ENCODE results near the gene SPAG5. TPM values are rescaled to one million over a fixed set of nuclear protein-coding genes. Genes with fewer than 3 reads are reported as not detected.

SPAG5 gene
- total and polyA plus RNA-seq, 2 experiments from 2014 or later: 20.5 to 27.0 TPM

- in situ Hi-C loops (cut with MboI): no loop called here
- H4K20me1 ChIP-seq (ENCODE audit: insufficient read depth): no peaks in the 10 kb centered on the region
- no peaks in the 10 kb centered on the region for H3K4me1 ChIP-seq (ENCODE audit: insufficient read depth)
- H3K4me2 ChIP-seq (ENCODE audit: unreplicated experiment): no peak overlapping the region
- H3K4me3 ChIP-seq: no peak overlapping the region
- 0 out of 2 replicates have a peak, but pooled peaks cover 6% of the 10 kb centered on the region for H3K36me3 ChIP-seq (ENCODE audit: low read depth)
- no peak overlapping the region for H3K9ac ChIP-seq
- DNase-seq: no peak
- H3K27me3 ChIP-seq (replicated peaks; ENCODE audit: insufficient read depth): no peaks in the 10 kb centered on the region
- no peak overlapping the region for H2AFZ ChIP-seq
- TF ChIP-seq EZH2phosphoT487 (IDR thresholded peaks at IDR 0.05; ENCODE audit: insufficient read depth, low read depth): no peak
- TF ChIP-seq EZH2 (IDR thresholded peaks at IDR 0.05; ENCODE audit: insufficient read depth, poor library complexity, severe bottlenecking): no peak
- peaks cover 14% of the 10 kb centered on the region; the same call in 1 of the 2 replicates for H3K79me2 ChIP-seq (ENCODE audit: insufficient read depth)
- H3K9me2 ChIP-seq (ENCODE audit: insufficient read depth): no peaks in the 10 kb centered on the region
- no peaks in the 10 kb centered on the region for H3F3A ChIP-seq (ENCODE audit: insufficient read depth)
- WGBS, 2 experiments (ENCODE audit: low coverage in 1 of 2, low lambda C conversion rate in 2 of 2, missing lambda C conversion rate in 2 of 2): 94 to 97% methylated on average over 6 of the region's 6 CpGs
- no peaks in the 10 kb centered on the region for H3K9me3 ChIP-seq (ENCODE audit: low read depth)
- no peak overlapping the region for H3K27ac ChIP-seq
Measured at GRCh38 chr17:28554565-28554964, 44.3 kb downstream of the SPAG5 start.

- H3K79me2 ChIP-seq (ENCODE audit: insufficient read depth): peaks cover 14% of the 10 kb centered on the region; the same call in 1 of the 2 replicates
- no peaks in the 10 kb centered on the region for H4K20me1 ChIP-seq (ENCODE audit: insufficient read depth)
- WGBS, 2 experiments (ENCODE audit: low coverage in 1 of 2, low lambda C conversion rate in 2 of 2, missing lambda C conversion rate in 2 of 2): 87 to 91% methylated on average over 5 of the region's 5 CpGs
- no peak overlapping the region for H3K27ac ChIP-seq
- H3K4me2 ChIP-seq (ENCODE audit: unreplicated experiment): peak overlapping the region; percentile 54
- in situ Hi-C loops (cut with MboI): no loop called here
- DNase-seq: no peak
- H3K4me3 ChIP-seq: peak overlapping the region; percentile 76
- H3K27me3 ChIP-seq (replicated peaks; ENCODE audit: insufficient read depth): no peaks in the 10 kb centered on the region
- H3K9me3 ChIP-seq (ENCODE audit: low read depth): no peaks in the 10 kb centered on the region
- no peak overlapping the region for H3K9ac ChIP-seq
- no peaks in the 10 kb centered on the region for H3F3A ChIP-seq (ENCODE audit: insufficient read depth)
- H3K9me2 ChIP-seq (ENCODE audit: insufficient read depth): no peaks in the 10 kb centered on the region
- H3K36me3 ChIP-seq (ENCODE audit: low read depth): no peaks in the 10 kb centered on the region
- no peaks in the 10 kb centered on the region for H3K4me1 ChIP-seq (ENCODE audit: insufficient read depth)
- TF ChIP-seq EZH2 (IDR thresholded peaks at IDR 0.05; ENCODE audit: insufficient read depth, poor library complexity, severe bottlenecking): no peak
- TF ChIP-seq EZH2phosphoT487 (IDR thresholded peaks at IDR 0.05; ENCODE audit: insufficient read depth, low read depth): no peak
- H2AFZ ChIP-seq: peak overlapping the region; percentile 43; the same call in 1 of the 2 replicates
Measured at GRCh38 chr17:28553000-28553505, 45.8 kb downstream of the SPAG5 start.

- DNase-seq: peak; percentile 92
- H3K4me1 ChIP-seq (ENCODE audit: insufficient read depth): no peaks in the 10 kb centered on the region
- no peaks in the 10 kb centered on the region for H3F3A ChIP-seq (ENCODE audit: insufficient read depth)
- TF ChIP-seq EZH2 (IDR thresholded peaks at IDR 0.05; ENCODE audit: insufficient read depth, poor library complexity, severe bottlenecking) (no peak), EZH2phosphoT487 (IDR thresholded peaks at IDR 0.05; ENCODE audit: insufficient read depth, low read depth) (no peak)
- H4K20me1 ChIP-seq (ENCODE audit: insufficient read depth): no peaks in the 10 kb centered on the region
- H3K9me3 ChIP-seq (ENCODE audit: low read depth): no peaks in the 10 kb centered on the region
- in situ Hi-C loops (cut with MboI): no loop called here
- H2AFZ ChIP-seq: peak within 1 kb of the TSS; percentile 70
- H3K79me2 ChIP-seq (ENCODE audit: insufficient read depth): peaks cover 14% of the 10 kb centered on the region; the same call in 1 of the 2 replicates
- peak within 1 kb of the TSS; percentile 78 for H3K9ac ChIP-seq
- peak within 1 kb of the TSS; percentile 97 for H3K4me2 ChIP-seq (ENCODE audit: unreplicated experiment)
- peak within 1 kb of the TSS; percentile 76 for H3K4me3 ChIP-seq
- no peaks in the 10 kb centered on the region for H3K9me2 ChIP-seq (ENCODE audit: insufficient read depth)
- no peak within 1 kb of the TSS for H3K27ac ChIP-seq
- H3K27me3 ChIP-seq (replicated peaks; ENCODE audit: insufficient read depth): no peaks in the 10 kb centered on the region
- H3K36me3 ChIP-seq (ENCODE audit: low read depth): no peaks in the 10 kb centered on the region
- 1 to 2% methylated on average over 25 to 42 of the region's 67 CpGs for WGBS, 2 experiments (ENCODE audit: low coverage in 1 of 2, low lambda C conversion rate in 2 of 2, missing lambda C conversion rate in 2 of 2)
Measured at GRCh38 chr17:28552176-28552999, 46.4 kb downstream of the SPAG5 start, which contains the start of gene UNC119. Gene UNC119 (minus strand): TSS chr17:28552624. CDS start chr17:28552557, 67 bp downstream.

GRCh38 chr17:28551421-28552175, 47.2 kb downstream of the SPAG5 start:
- H3K9me3 ChIP-seq (ENCODE audit: low read depth): no peaks in the 10 kb centered on the region
- H3K79me2 ChIP-seq (ENCODE audit: insufficient read depth): peaks cover 14% of the 10 kb centered on the region; the same call in 1 of the 2 replicates
- H3K4me1 ChIP-seq (ENCODE audit: insufficient read depth): no peaks in the 10 kb centered on the region
- peak overlapping the region; percentile 97 for H3K4me2 ChIP-seq (ENCODE audit: unreplicated experiment)
- H3K36me3 ChIP-seq (ENCODE audit: low read depth): no peaks in the 10 kb centered on the region
- H3K4me3 ChIP-seq: peak overlapping the region; percentile 76
- peak overlapping the region; percentile 78 for H3K9ac ChIP-seq
- H3K27ac ChIP-seq: no peak overlapping the region
- no peak for TF ChIP-seq EZH2phosphoT487 (IDR thresholded peaks at IDR 0.05; ENCODE audit: insufficient read depth, low read depth)
- TF ChIP-seq EZH2 (IDR thresholded peaks at IDR 0.05; ENCODE audit: insufficient read depth, poor library complexity, severe bottlenecking): no peak
- H4K20me1 ChIP-seq (ENCODE audit: insufficient read depth): no peaks in the 10 kb centered on the region
- in situ Hi-C loops (cut with MboI): no loop called here
- peak; percentile 62 for DNase-seq
- H3K9me2 ChIP-seq (ENCODE audit: insufficient read depth): no peaks in the 10 kb centered on the region
- no peaks in the 10 kb centered on the region for H3F3A ChIP-seq (ENCODE audit: insufficient read depth)
- no peaks in the 10 kb centered on the region for H3K27me3 ChIP-seq (replicated peaks; ENCODE audit: insufficient read depth)
- 13 to 15% methylated on average over 10 of the region's 10 CpGs for WGBS, 2 experiments (ENCODE audit: low coverage in 1 of 2, low lambda C conversion rate in 2 of 2, missing lambda C conversion rate in 2 of 2)
- peak overlapping the region; percentile 70 for H2AFZ ChIP-seq
